Colonic mucosa (tissue), 4 donors: Measurements from ENCODE around the gene AAMDC. TPM values are rescaled to one million over a fixed set of nuclear protein-coding genes. Genes with fewer than 3 reads are reported as not detected.

Experiments used
- DNase-seq: peaks from one replicate; pipeline ENCODE4 v3.0.0-alpha.2; 2020
- H3K27ac ChIP-seq: fragments of 200-600 bp; one replicate; pipeline ENCODE4 v1.8.0; 2021
- H3K27me3 ChIP-seq: fragments of 200-600 bp; one replicate; pipeline ENCODE4 v1.8.0; 2021
- H3K36me3 ChIP-seq: fragments of 200-600 bp; one replicate; pipeline ENCODE4 v1.8.0; 2021
- H3K4me1 ChIP-seq: fragments of 200-600 bp; one replicate; pipeline ENCODE4 v1.8.0; 2021; ENCODE audit warnings: mild to moderate bottlenecking
- H3K4me3 ChIP-seq: fragments of 200-600 bp; one replicate; pipeline ENCODE4 v1.8.0; 2021
- H3K9ac ChIP-seq, 2 donors: one replicate each; pipeline ENCODE4 v1.7.0; 2013; ENCODE audit warnings: control low read depth in 2 of 2, low read depth in 2 of 2, low read length in 2 of 2
- H3K9me3 ChIP-seq: fragments of 200-600 bp; one replicate; pipeline ENCODE4 v1.8.0; 2021
- intact Hi-C: fragments of 100-400 bp; cut with DNase I; formaldehyde crosslinking; loops from one replicate; pipeline ENCODE4 v1.14.1; 2022
- total RNA-seq, 2 donors: library from RNA; stranded (reverse); fragmentation: NEBNext Ultra II Directional in 1 of 2; extraction: Animal tissue kit (Norgen Biotek cat#: 25700) in 1 of 2; gene quantifications; one replicate each; pipeline ENCODE4 v1.2.1, GENCODE V29; 2021
- TF ChIP-seq, protein P1 (sequence below): fragments of 200-600 bp; IDR thresholded peaks from one replicate; pipeline ENCODE4 v1.8.0; 2022; ENCODE audit warnings: antibody characterized with exemption, mild to moderate bottlenecking
- donor health status: healthy.
- donor health status: DM: no; HTN: no; CAD: no.
- donor health status: DM: no; HTN: no; CAD: no.

Gene AAMDC
- total RNA-seq, 2 donors from 2014 or later, result 12.9 to 20.0 TPM

DNA sequence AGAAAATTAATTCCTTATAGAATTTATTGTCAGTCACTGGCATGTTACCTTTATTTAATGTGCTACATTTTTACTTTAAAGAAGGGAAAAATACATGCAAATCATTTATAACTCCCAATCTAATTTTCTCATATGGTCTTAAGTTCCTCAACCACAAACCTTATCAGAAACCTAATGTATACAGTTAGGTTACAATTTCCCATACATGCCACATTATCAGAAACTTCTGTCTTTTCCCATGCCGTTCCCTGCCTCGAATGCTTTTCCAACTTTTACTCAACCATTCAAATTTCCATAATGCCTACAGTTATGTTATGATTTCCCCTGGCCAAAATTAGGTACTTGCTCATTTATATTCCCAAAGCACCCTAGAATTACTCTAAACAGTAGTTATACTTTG is 14.0 kb upstream of the AAMDC start:
- intact Hi-C loops, result no loop called here
- no peak overlapping the region for H3K4me3 ChIP-seq
- TF ChIP-seq, protein P1, sequence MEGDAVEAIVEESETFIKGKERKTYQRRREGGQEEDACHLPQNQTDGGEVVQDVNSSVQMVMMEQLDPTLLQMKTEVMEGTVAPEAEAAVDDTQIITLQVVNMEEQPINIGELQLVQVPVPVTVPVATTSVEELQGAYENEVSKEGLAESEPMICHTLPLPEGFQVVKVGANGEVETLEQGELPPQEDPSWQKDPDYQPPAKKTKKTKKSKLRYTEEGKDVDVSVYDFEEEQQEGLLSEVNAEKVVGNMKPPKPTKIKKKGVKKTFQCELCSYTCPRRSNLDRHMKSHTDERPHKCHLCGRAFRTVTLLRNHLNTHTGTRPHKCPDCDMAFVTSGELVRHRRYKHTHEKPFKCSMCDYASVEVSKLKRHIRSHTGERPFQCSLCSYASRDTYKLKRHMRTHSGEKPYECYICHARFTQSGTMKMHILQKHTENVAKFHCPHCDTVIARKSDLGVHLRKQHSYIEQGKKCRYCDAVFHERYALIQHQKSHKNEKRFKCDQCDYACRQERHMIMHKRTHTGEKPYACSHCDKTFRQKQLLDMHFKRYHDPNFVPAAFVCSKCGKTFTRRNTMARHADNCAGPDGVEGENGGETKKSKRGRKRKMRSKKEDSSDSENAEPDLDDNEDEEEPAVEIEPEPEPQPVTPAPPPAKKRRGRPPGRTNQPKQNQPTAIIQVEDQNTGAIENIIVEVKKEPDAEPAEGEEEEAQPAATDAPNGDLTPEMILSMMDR, result no peak

DNA sequence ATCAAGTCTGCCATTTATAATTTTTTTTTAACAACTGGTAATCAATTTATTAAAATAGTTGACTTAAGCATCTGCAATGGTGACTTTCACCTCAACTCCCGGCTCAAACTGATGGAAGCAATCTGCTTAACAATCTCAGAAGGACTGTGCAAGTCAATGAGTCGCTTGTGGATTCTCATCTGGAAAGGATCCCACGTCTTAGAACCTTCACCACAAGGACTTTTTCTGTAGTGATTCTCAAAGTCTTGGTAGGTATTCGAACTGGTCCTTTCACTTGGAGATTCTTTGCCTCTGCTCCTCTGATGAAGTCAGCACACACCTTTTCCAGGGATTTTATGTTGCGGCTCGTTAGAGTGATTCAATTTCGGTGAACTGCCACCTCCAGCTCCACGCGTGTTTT is 7.7 kb upstream of the AAMDC start:
- Histone ChIP-seq H3K4me3 (no peak overlapping the region), H3K27me3 (no peaks in the 10 kb centered on the region), H3K36me3 (no peaks in the 10 kb centered on the region), H3K27ac (no peak overlapping the region), H3K4me1 (no peaks in the 10 kb centered on the region), H3K9ac (no peak overlapping the region), H3K9me3 (peaks cover 4% of the 10 kb centered on the region)
- no peak for DNase-seq
- intact Hi-C loops, result no loop called here
- TF ChIP-seq, protein P1, result no peak

More for the DNA sequence above, 14.0 kb upstream of the AAMDC start:
- no peak overlapping the region for H3K9ac ChIP-seq
- H3K27ac ChIP-seq, result no peak overlapping the region
- H3K27me3 ChIP-seq, result no peaks in the 10 kb centered on the region
- DNase-seq, result no peak
- H3K9me3 ChIP-seq, result no peaks in the 10 kb centered on the region
- no peaks in the 10 kb centered on the region for H3K4me1 ChIP-seq
- H3K36me3 ChIP-seq, result no peaks in the 10 kb centered on the region

DNA sequence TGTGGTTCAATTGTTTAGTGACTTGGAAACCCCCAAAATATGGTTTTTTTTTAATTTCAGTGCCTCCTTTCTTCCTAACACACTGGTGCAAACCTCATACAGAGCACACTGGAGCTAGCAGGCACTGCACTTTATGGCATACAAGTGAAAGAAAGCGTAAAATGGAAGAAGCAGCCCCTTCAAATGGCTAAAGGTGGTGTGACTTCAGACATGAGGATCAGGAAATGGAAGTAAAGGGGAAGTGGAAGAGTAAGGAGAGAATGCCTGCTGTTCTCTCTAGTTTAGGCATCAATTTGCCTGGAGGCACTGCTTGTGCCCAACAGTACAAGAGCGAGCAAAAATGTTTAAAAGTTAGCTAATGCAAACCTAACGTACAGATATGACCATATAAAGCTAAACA is 6.1 kb upstream of the AAMDC start:
- intact Hi-C loops, result no loop called here
- Histone ChIP-seq H3K9me3 (peaks cover 4% of the 10 kb centered on the region), H3K9ac (no peak overlapping the region), H3K4me1 (peaks cover 9% of the 10 kb centered on the region), H3K4me3 (no peak overlapping the region), H3K27ac (no peak overlapping the region), H3K27me3 (no peaks in the 10 kb centered on the region), H3K36me3 (no peaks in the 10 kb centered on the region)
- TF ChIP-seq, protein P1, result no peak
- no peak for DNase-seq

DNA sequence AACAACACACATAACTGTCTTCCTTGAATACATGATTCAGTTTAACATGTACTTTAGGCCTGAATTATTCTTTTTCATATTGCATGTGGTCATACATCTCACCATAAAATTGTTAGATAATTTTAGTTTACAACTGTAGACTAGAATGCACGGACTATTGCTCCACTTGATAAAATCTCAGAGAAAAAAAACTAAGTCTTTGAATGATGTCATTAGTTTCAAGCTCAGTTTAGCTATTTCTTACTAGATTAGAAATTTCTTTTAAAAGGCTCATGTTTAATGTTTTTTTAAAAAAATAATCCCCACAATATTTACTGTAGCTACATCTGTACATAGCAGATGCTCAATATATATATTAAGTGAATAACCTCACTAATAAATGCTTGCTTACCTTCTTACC is 5.5 kb upstream of the AAMDC start:
- Histone ChIP-seq H3K27ac (no peak overlapping the region), H3K9ac (no peak overlapping the region), H3K27me3 (no peaks in the 10 kb centered on the region), H3K36me3 (no peaks in the 10 kb centered on the region), H3K4me3 (no peak overlapping the region), H3K4me1 (peaks cover 9% of the 10 kb centered on the region), H3K9me3 (peaks cover 4% of the 10 kb centered on the region)
- TF ChIP-seq, protein P1, result no peak
- intact Hi-C loops, result no loop called here
- no peak for DNase-seq

DNA sequence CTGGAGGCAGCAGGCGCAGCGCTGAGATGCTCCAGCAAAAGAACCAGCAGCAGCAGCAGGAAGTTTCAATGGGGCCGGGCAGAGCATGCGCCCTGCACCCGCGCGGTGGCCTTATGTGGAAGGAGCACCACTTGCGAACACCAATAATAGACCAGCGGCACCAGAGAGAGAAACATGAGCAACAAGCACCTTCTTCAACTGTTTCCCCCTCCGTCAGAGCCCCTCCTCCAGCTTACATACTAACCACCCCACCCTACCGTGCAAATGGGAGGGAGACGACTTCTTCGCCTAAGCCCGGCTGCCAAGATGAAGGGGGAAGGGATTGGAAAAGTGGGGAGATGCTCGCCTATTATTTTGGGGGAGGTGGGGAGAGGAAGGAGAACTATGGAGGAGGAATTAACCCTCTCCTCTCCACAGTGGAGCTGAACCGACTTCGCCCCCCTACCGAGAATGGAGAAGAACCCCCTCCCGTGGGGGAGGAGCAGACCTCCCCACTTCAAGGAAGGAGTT is 1.5 kb upstream of the AAMDC start:
- Histone ChIP-seq H3K9ac (peak overlapping the region; percentile 93 to 98), H3K27me3 (no peaks in the 10 kb centered on the region), H3K27ac (peak overlapping the region; percentile 95), H3K36me3 (no peaks in the 10 kb centered on the region), H3K9me3 (peaks cover 4% of the 10 kb centered on the region), H3K4me1 (peaks cover 9% of the 10 kb centered on the region), H3K4me3 (peak overlapping the region; percentile 93)
- peak; percentile 92 for DNase-seq
- TF ChIP-seq, protein P1, result no peak
- intact Hi-C loops, result no loop called here
